Measurements from ENCODE around the gene CFAP20DC. TPM values are rescaled to one million over a fixed set of nuclear protein-coding genes. Genes with fewer than 3 reads are reported as not detected.

Gene CFAP20DC
- polyA plus RNA-seq, 3 donors = 0.32 to 0.36 TPM; not detected in 1

GRCh38 chr3:58789385-58789784 is 260.4 kb downstream of the CFAP20DC start:
- no peak overlapping the region for H3K27ac ChIP-seq (ENCODE audit: low read depth, low read length)

- H3K27ac ChIP-seq (ENCODE audit: low read depth, low read length) = no peak overlapping the region
- 69 to 83% (median 82%) methylated on average over 6 of the region's 6 CpGs for WGBS, 3 donors
Observed at GRCh38 chr3:58784888-58785287, 264.9 kb downstream of the CFAP20DC start.

- WGBS, 3 donors = 84 to 94% (median 92%) methylated on average over 4 of the region's 4 CpGs
- H3K27ac ChIP-seq (ENCODE audit: low read depth, low read length) = no peak overlapping the region
Observed at GRCh38 chr3:58784425-58784824, 265.4 kb downstream of the CFAP20DC start.

- H3K27ac ChIP-seq (ENCODE audit: low read depth, low read length) = no peak overlapping the region
- 94 to 99% (median 98%) methylated on average over 2 of the region's 2 CpGs for WGBS, 3 donors
Observed at GRCh38 chr3:58783845-58784244, 266.0 kb downstream of the CFAP20DC start.

- H3K27ac ChIP-seq (ENCODE audit: low read depth, low read length) = no peak overlapping the region
Observed at GRCh38 chr3:58779934-58780333, 269.9 kb downstream of the CFAP20DC start.

- H3K27ac ChIP-seq (ENCODE audit: low read depth, low read length) = no peak overlapping the region
- 36 to 79% (median 72%) methylated on average over 2 of the region's 2 CpGs for WGBS, 3 donors
Observed at GRCh38 chr3:58776231-58776630, 273.6 kb downstream of the CFAP20DC start.

GRCh38 chr3:58772462-58772861 is 277.4 kb downstream of the CFAP20DC start:
- no peak overlapping the region for H3K27ac ChIP-seq (ENCODE audit: low read depth, low read length)

GRCh38 chr3:58769065-58769464 is 280.8 kb downstream of the CFAP20DC start:
- 68 to 77% (median 68%) methylated on average over 4 of the region's 4 CpGs for WGBS, 3 donors
- H3K27ac ChIP-seq (ENCODE audit: low read depth, low read length) = no peak overlapping the region

- WGBS, 3 donors = 83 to 87% (median 86%) methylated on average over 9 of the region's 9 CpGs
- H3K27ac ChIP-seq (ENCODE audit: low read depth, low read length) = no peak overlapping the region
Observed at GRCh38 chr3:58766587-58767282, 283.1 kb downstream of the CFAP20DC start.

- WGBS, 3 donors = 37 to 77% (median 72%) methylated on average over 2 of the region's 2 CpGs
- H3K27ac ChIP-seq (ENCODE audit: low read depth, low read length) = no peak overlapping the region
Observed at GRCh38 chr3:58755150-58755549, 294.7 kb downstream of the CFAP20DC start.

GRCh38 chr3:58754074-58754473 is 295.8 kb downstream of the CFAP20DC start:
- no peak overlapping the region for H3K27ac ChIP-seq (ENCODE audit: low read depth, low read length)
- WGBS, 3 donors = 82 to 90% (median 87%) methylated on average over 4 of the region's 4 CpGs

GRCh38 chr3:58751882-58752567 is 297.8 kb downstream of the CFAP20DC start:
- H3K27ac ChIP-seq (ENCODE audit: low read depth, low read length) = no peak overlapping the region
- 70 to 87% (median 77%) methylated on average over 3 of the region's 3 CpGs for WGBS, 3 donors

GRCh38 chr3:58751235-58751634 is 298.6 kb downstream of the CFAP20DC start:
- no peak overlapping the region for H3K27ac ChIP-seq (ENCODE audit: low read depth, low read length)
- 75 to 80% (median 76%) methylated on average over 4 of the region's 4 CpGs for WGBS, 3 donors

GRCh38 chr3:58749948-58750347 is 299.9 kb downstream of the CFAP20DC start:
- no peak overlapping the region for H3K27ac ChIP-seq (ENCODE audit: low read depth, low read length)
- 70 to 85% (median 71%) methylated on average over 3 of the region's 3 CpGs for WGBS, 3 donors

GRCh38 chr3:58748024-58748423 is 301.8 kb downstream of the CFAP20DC start:
- WGBS, 3 donors = 32 to 46% (median 45%) methylated on average over 4 of the region's 4 CpGs
- no peak overlapping the region for H3K27ac ChIP-seq (ENCODE audit: low read depth, low read length)

- H3K27ac ChIP-seq (ENCODE audit: low read depth, low read length) = no peak overlapping the region
- 71 to 89% (median 73%) methylated on average over 3 of the region's 3 CpGs for WGBS, 3 donors
Observed at GRCh38 chr3:58746758-58747157, 303.1 kb downstream of the CFAP20DC start.

GRCh38 chr3:58743296-58743695 is 306.5 kb downstream of the CFAP20DC start:
- WGBS, 3 donors = 90 to 94% (median 92%) methylated on average over 1 of the region's 1 CpG
- no peak overlapping the region for H3K27ac ChIP-seq (ENCODE audit: low read depth, low read length)

GRCh38 chr3:58742239-58742638 is 307.6 kb downstream of the CFAP20DC start:
- WGBS, 3 donors = 83 to 84% (median 83%) methylated on average over 6 of the region's 6 CpGs
- H3K27ac ChIP-seq (ENCODE audit: low read depth, low read length) = no peak overlapping the region

GRCh38 chr3:58737644-58738043 is 312.2 kb downstream of the CFAP20DC start:
- no peak overlapping the region for H3K27ac ChIP-seq (ENCODE audit: low read depth, low read length)
- 59 to 78% (median 76%) methylated on average over 3 of the region's 3 CpGs for WGBS, 3 donors

GRCh38 chr3:58731673-58732072 is 318.2 kb downstream of the CFAP20DC start:
- H3K27ac ChIP-seq (ENCODE audit: low read depth, low read length) = no peak overlapping the region
- WGBS, 3 donors = 46 to 81% (median 79%) methylated on average over 5 of the region's 5 CpGs
